K562 (cell line): Measurements from ENCODE around the gene MIR17HG. TPM values are rescaled to one million over a fixed set of nuclear protein-coding genes. Genes with fewer than 3 reads are reported as not detected.
A peak's percentile ranks its signal among the peaks of the same experiment; 100 is the strongest.
"Not testable (repeated sequence)": the region's sequence is repeated elsewhere in the genome, so short reads cannot be mapped to it uniquely, and the experiment has no call there.

Experiments
- ATAC-seq: fragments of 200-7000 bp; cut with Tn5 transposase; 3 replicates; pipeline ENCODE4 v1.9.1; 2020; ENCODE audit warnings: moderate library complexity
- BruUV-seq: library from RNA; stranded (reverse); fragments of 400-500 nt; replicated peaks from 2 replicates; lab custom pipeline; 2021; lab: Mats Ljungman, UMichigan
- CTCF ChIA-PET: fragments of 300-600 bp; formaldehyde crosslinking; extraction: SDS; loops from one replicate; lab custom pipeline; 2021; ENCODE audit warnings: low intra/inter-chr PET ratio; lab: Yijun Ruan, JAX
- POLR2A ChIA-PET: fragments of 300-600, 350-650 bp; sonication (Branson Sonifier 250); formaldehyde crosslinking; extraction: SDS; loops from one replicate; lab custom pipeline; 2021; ENCODE audit warnings: antibody characterized with exemption, inconsistent platforms; lab: Yijun Ruan, JAX
- DNase-seq, 4 experiments: peaks; one replicate each; pipeline versions ENCODE4 v3.0.0 to v3.0.0-alpha.2; 2011 to 2018; ENCODE audit warnings: low spot score in 3 of 4, mixed read lengths in 3 of 4; ENCODE audit errors: extremely low read depth in 1 of 4
- FAIRE-seq: peaks from 2 replicates; lab custom pipeline; 2011; peaks lifted over from hg19 to GRCh38; lab: Jason Lieb, UNC
- H2AFZ ChIP-seq: 2 replicates; pipeline ENCODE4 v1.6.0; 2011; ENCODE audit warnings: low read depth, low read length, control low read depth, inconsistent platforms
- H3K27ac ChIP-seq: fragments of 200-600 bp; 3 replicates; pipeline ENCODE4 v1.8.0; 2011; ENCODE audit warnings: low read depth, mild to moderate bottlenecking, control low read depth, inconsistent platforms, low read length, moderate library complexity, mixed read lengths; ENCODE audit errors: extremely low read depth
- H3K27me3 ChIP-seq, 2 experiments: fragments of 300-600 bp in 1 of 2; 2 replicates in 1 of 2; 3 replicates in 1 of 2; pipeline versions ENCODE4 v1.6.0 to v1.8.0; 2011; ENCODE audit warnings: inconsistent platforms in 2 of 2, low read length in 2 of 2, mild to moderate bottlenecking in 1 of 2, mixed read lengths in 1 of 2, moderate library complexity in 1 of 2; ENCODE audit not compliant: control insufficient read depth in 2 of 2, insufficient read depth in 2 of 2
- H3K36me3 ChIP-seq: fragments of 300-600 bp; 3 replicates; pipeline ENCODE4 v1.8.0; 2011; ENCODE audit warnings: mild to moderate bottlenecking, low read length, inconsistent platforms; ENCODE audit not compliant: control insufficient read depth, insufficient read depth
- H3K4me1 ChIP-seq, 2 experiments: fragments of 200-600 bp in 1 of 2; replicated peaks in 1 of 2; 2 replicates in 1 of 2; 3 replicates in 1 of 2; pipeline versions ENCODE4 v1.5.1 to v1.8.0; 2011; ENCODE audit warnings: inconsistent platforms in 2 of 2, low read length in 2 of 2, mild to moderate bottlenecking in 1 of 2, mixed read lengths in 1 of 2, moderate library complexity in 1 of 2; ENCODE audit not compliant: control insufficient read depth in 2 of 2, insufficient read depth in 2 of 2
- H3K4me2 ChIP-seq: 2 replicates; pipeline ENCODE4 v1.6.1; 2011; ENCODE audit warnings: low read length, control low read depth, inconsistent platforms, mixed read lengths; ENCODE audit not compliant: insufficient read depth
- H3K4me3 ChIP-seq: fragments of 200-600 bp; sonication (generic), shearing (Covaris generic); 2 replicates; pipeline ENCODE4 v1.5.1; 2016; ENCODE audit warnings: control low read depth, inconsistent platforms
- H3K79me2 ChIP-seq: fragments of 200-600 bp; 3 replicates; pipeline ENCODE4 v1.8.0; 2011; ENCODE audit warnings: low read length, inconsistent platforms; ENCODE audit not compliant: control insufficient read depth, insufficient read depth
- H3K9ac ChIP-seq, 2 experiments: 2 replicates each; pipeline versions ENCODE4 v1.6.0 to v1.6.1; 2011; ENCODE audit warnings: low read depth in 2 of 2, low read length in 2 of 2, control low read depth in 1 of 2, inconsistent platforms in 1 of 2, mild to moderate bottlenecking in 1 of 2, mixed read lengths in 1 of 2; ENCODE audit not compliant: insufficient read depth in 1 of 2
- H3K9me1 ChIP-seq: one replicate; pipeline ENCODE4 v1.6.0; 2011; ENCODE audit warnings: inconsistent platforms, mild to moderate bottlenecking, low read length, moderate library complexity; ENCODE audit not compliant: control insufficient read depth, insufficient read depth
- H3K9me3 ChIP-seq: replicated peaks from 2 replicates; pipeline ENCODE4 v1.5.1; 2011; ENCODE audit warnings: low read depth, low read length, inconsistent platforms; ENCODE audit not compliant: control insufficient read depth, insufficient read depth
- H4K20me1 ChIP-seq: replicated peaks from 2 replicates; pipeline ENCODE4 v1.6.1; 2011; ENCODE audit warnings: low read length, inconsistent platforms, mixed read lengths; ENCODE audit not compliant: control insufficient read depth, insufficient read depth
- ERF ChIP-seq: fragments of 450-650 bp; formaldehyde crosslinking; IDR thresholded peaks from 2 replicates; pipeline ENCODE4 v1.4.0; 2020; ENCODE audit warnings: mild to moderate bottlenecking, mixed read lengths
- WGBS: fragments of 100-300 bp; shearing (Covaris generic); methylation state at CpG from one replicate; pipeline ENCODE4 v1.1.6; 2016; ENCODE audit warnings: low coverage, mixed read lengths; ENCODE audit not compliant: insufficient coverage; ENCODE audit errors: missing lambda C conversion rate; 5-methylcytosine and 5-hydroxymethylcytosine counted together
- in situ Hi-C: fragments of 300-500 bp; cut with MboI; formaldehyde crosslinking; loops from 4 replicates; pipeline ENCODE4 v1.15.0; 2018; ENCODE audit warnings: inconsistent platforms, mixed read lengths
- intact Hi-C: fragments of 100-400 bp; cut with micrococcal nuclease; formaldehyde crosslinking; loops from 2 replicates; pipeline ENCODE4 v1.14.2; 2022
- polyA plus RNA-seq, 8 experiments: library from polyadenylated mRNA; depleted of rRNA in 4 of 8; stranded (reverse) in 5 of 8; unstranded in 3 of 8; fragments of >200 nt; fragmentation: Nextera tagmentation in 2 of 8; fragmentation: Illumina TruSeq in 1 of 8; extraction: Ambion mirVana in 2 of 8; extraction: Trizol in 1 of 8; gene quantifications; 2 replicates each; pipeline versions ENCODE4 v1.2.1 to v1.2.3, GENCODE V29; 2011 to 2014; ENCODE audit warnings: inconsistent platforms in 1 of 8, missing spikeins in 1 of 8
- total RNA-seq, 7 experiments: library from RNA; depleted of rRNA in 6 of 7; stranded (reverse); fragments of >200 nt in 6 of 7; fragmentation: Illumina TruSeq in 2 of 7; extraction: Trizol in 2 of 7; gene quantifications; 2 replicates each; pipeline versions ENCODE4 v1.2.1 to v1.2.3, GENCODE V29; 2011 to 2021; ENCODE audit warnings: low replicate concordance in 1 of 7
- TF ChIP-seq, protein P1 (sequence below): sonication (generic); formaldehyde crosslinking; IDR thresholded peaks from 2 replicates; pipeline ENCODE4 v1.8.1; 2023; ENCODE audit warnings: mild to moderate bottlenecking, missing genetic modification reagents
- TF ChIP-seq, protein P2 (sequence below): sonication (generic); formaldehyde crosslinking; IDR thresholded peaks from 2 replicates; pipeline ENCODE4 v1.8.1; 2023; ENCODE audit warnings: mild to moderate bottlenecking, missing genetic modification reagents, moderate library complexity
- TF ChIP-seq, protein P3 (sequence below): sonication (generic); formaldehyde crosslinking; IDR thresholded peaks from 2 replicates; pipeline ENCODE4 v1.8.1; 2023; ENCODE audit warnings: mild to moderate bottlenecking, missing genetic modification reagents

MIR17HG gene
- total and polyA plus RNA-seq, 9 of the 15 experiments (the other 6 are each of a cell fraction or from before 2014, with no cell fraction given): 44.2 to 218 (median 77.8) TPM

DNA sequence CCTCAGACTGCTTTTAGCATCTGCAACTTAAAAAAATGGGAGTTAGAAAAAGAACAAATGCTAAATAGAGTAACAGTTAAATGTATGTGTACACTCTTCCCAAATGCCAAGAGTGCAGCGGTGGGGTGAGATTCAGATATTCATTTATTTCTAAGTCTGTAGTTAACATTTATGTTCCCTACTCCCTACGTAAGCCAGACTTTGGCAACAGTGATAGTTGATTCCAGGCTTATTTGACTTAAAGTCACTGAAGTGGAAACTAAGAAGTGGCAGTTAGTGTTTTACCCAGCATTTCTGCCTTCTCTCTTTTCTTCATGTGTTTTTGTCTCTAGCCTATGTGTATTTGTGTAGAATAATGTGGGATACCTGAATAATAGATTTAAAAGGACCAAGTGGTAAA is 4.5 kb downstream of the MIR17HG start:
- WGBS: 85% methylated on average over 2 of the region's 2 CpGs
- H3K4me1 ChIP-seq: peaks cover 17 to 24% of the 10 kb centered on the region in 2 experiments
- no peak overlapping the region for H2AFZ ChIP-seq
- H3K27ac ChIP-seq: peak overlapping the region; percentile 4; the same call in 2 of the 3 replicates
- peaks cover 14% of the 10 kb centered on the region for H3K9me1 ChIP-seq
- H3K4me2 ChIP-seq: peak overlapping the region; percentile 7; the same call in 1 of the 2 replicates
- in situ Hi-C loops (no loop called here), intact Hi-C loops (no loop called here)
- ATAC-seq (no peak), FAIRE-seq (no peak), DNase-seq (peak in 1 of 4 experiments; percentile 42)
- H3K36me3 ChIP-seq: peaks cover 80% of the 10 kb centered on the region
- H3K9me3 ChIP-seq: no peaks in the 10 kb centered on the region
- no TSS peak for BruUV-seq
- CTCF ChIA-PET: no interaction called here
- POLR2A ChIA-PET: interaction anchor here (1.3 to 4.3 kb wide), 3 partner anchors 7 to 12 kb away, joined by 4 to 54 read pairs (median 4); no protein-coding TSS in a partner anchor
- peaks cover 72% of the 10 kb centered on the region for H4K20me1 ChIP-seq
- peak overlapping the region in 1 of 2 experiments; percentile 95; a peak in 1 of 4 replicates for H3K9ac ChIP-seq
- no peak overlapping the region; the same call in 1 of the 2 replicates for H3K4me3 ChIP-seq
- H3K79me2 ChIP-seq: peaks cover 80% of the 10 kb centered on the region
- no peaks in the 10 kb centered on the region for H3K27me3 ChIP-seq
- TF ChIP-seq, protein P1, sequence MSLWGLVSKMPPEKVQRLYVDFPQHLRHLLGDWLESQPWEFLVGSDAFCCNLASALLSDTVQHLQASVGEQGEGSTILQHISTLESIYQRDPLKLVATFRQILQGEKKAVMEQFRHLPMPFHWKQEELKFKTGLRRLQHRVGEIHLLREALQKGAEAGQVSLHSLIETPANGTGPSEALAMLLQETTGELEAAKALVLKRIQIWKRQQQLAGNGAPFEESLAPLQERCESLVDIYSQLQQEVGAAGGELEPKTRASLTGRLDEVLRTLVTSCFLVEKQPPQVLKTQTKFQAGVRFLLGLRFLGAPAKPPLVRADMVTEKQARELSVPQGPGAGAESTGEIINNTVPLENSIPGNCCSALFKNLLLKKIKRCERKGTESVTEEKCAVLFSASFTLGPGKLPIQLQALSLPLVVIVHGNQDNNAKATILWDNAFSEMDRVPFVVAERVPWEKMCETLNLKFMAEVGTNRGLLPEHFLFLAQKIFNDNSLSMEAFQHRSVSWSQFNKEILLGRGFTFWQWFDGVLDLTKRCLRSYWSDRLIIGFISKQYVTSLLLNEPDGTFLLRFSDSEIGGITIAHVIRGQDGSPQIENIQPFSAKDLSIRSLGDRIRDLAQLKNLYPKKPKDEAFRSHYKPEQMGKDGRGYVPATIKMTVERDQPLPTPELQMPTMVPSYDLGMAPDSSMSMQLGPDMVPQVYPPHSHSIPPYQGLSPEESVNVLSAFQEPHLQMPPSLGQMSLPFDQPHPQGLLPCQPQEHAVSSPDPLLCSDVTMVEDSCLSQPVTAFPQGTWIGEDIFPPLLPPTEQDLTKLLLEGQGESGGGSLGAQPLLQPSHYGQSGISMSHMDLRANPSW (CRISPR knock-in tag): 0 out of 2 replicates have a peak, but pooled peaks have one; percentile 54
- TF ChIP-seq, protein P2, sequence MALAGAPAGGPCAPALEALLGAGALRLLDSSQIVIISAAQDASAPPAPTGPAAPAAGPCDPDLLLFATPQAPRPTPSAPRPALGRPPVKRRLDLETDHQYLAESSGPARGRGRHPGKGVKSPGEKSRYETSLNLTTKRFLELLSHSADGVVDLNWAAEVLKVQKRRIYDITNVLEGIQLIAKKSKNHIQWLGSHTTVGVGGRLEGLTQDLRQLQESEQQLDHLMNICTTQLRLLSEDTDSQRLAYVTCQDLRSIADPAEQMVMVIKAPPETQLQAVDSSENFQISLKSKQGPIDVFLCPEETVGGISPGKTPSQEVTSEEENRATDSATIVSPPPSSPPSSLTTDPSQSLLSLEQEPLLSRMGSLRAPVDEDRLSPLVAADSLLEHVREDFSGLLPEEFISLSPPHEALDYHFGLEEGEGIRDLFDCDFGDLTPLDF: peak; percentile 61; the same call in 1 of the 2 replicates
- no peak for TF ChIP-seq ERF (CRISPR knock-in tag)
- TF ChIP-seq, protein P3, sequence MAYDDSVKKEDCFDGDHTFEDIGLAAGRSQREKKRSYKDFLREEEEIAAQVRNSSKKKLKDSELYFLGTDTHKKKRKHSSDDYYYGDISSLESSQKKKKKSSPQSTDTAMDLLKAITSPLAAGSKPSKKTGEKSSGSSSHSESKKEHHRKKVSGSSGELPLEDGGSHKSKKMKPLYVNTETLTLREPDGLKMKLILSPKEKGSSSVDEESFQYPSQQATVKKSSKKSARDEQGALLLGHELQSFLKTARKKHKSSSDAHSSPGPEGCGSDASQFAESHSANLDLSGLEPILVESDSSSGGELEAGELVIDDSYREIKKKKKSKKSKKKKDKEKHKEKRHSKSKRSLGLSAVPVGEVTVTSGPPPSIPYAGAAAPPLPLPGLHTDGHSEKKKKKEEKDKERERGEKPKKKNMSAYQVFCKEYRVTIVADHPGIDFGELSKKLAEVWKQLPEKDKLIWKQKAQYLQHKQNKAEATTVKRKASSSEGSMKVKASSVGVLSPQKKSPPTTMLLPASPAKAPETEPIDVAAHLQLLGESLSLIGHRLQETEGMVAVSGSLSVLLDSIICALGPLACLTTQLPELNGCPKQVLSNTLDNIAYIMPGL (CRISPR knock-in tag): 0 out of 2 replicates have a peak, but pooled peaks have one; percentile 50

DNA sequence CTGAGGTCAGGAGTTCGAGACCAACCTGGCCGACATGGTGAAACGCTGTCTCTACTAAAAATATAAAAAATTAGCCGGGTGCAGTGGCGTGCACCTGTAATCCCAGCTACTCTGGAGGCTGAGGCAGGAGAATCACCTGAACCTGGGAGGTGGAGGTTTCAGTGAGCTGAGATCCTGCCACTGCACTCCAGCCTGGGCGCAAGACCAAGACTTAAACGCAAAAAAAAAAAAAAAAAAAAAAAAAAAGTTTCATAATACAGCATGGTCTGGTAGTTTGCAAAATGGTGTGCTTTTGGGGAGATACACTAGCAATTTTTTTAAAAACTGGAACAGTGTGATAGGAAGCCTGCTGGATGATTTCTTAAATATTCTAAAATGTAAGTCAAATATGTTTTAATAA is 5.4 kb downstream of the MIR17HG start:
- H3K4me3 ChIP-seq, BruUV-seq, H3K27me3 ChIP-seq, DNase-seq, FAIRE-seq, H2AFZ ChIP-seq, ATAC-seq, in situ Hi-C loops, intact Hi-C loops, H3K4me2 ChIP-seq, H3K9ac ChIP-seq, H3K9me3 ChIP-seq, H3K27ac ChIP-seq: not testable (repeated sequence)
- peaks cover 14% of the 10 kb centered on the region for H3K9me1 ChIP-seq
- H3K36me3 ChIP-seq: peaks cover 89% of the 10 kb centered on the region
- 94% methylated on average over 7 of the region's 7 CpGs for WGBS
- ChIA-PET POLR2A (interaction anchor here (0.9 to 4.3 kb wide), 3 partner anchors 6 to 71 kb away, joined by 3 to 54 read pairs (median 4); no protein-coding TSS in a partner anchor), CTCF (interaction anchor here (0.6 kb wide), 1 partner anchor 26 kb away, joined by 3 read pairs; no protein-coding TSS in a partner anchor)
- H3K79me2 ChIP-seq: peaks cover 73% of the 10 kb centered on the region
- peaks cover 81% of the 10 kb centered on the region for H4K20me1 ChIP-seq
- H3K4me1 ChIP-seq: peaks cover 8 to 23% of the 10 kb centered on the region in 2 experiments; a peak in 4 of 5 replicates
